ENCODE data around the gene GLTPD2.

- TF ChIP-seq CTCF (IDR thresholded peaks at IDR 0.05; ENCODE audit: extremely low read depth in 1 of 2, insufficient read depth in 1 of 2, low read depth in 1 of 2, low read length in 2 of 2), result no peak
- TF ChIP-seq EZH2 (IDR thresholded peaks at IDR 0.05; ENCODE audit: borderline replicate concordance, low read depth, low read length, severe bottlenecking), result no peak
- TF ChIP-seq POLR2A (IDR thresholded peaks at IDR 0.05; ENCODE audit: low read depth, low read length), result no peak
These were observed 19.6 kb downstream of the GLTPD2 start for GRCh38 chr17:4808378-4808767.

Data from endothelial cell of umbilical vein (primary cell).